Measurements from ENCODE around the gene LRRC3B.

Gene LRRC3B

GRCh38 chr3:26634601-26635000 is 12.0 kb downstream of the LRRC3B start:
- TF ChIP-seq, protein P1, sequence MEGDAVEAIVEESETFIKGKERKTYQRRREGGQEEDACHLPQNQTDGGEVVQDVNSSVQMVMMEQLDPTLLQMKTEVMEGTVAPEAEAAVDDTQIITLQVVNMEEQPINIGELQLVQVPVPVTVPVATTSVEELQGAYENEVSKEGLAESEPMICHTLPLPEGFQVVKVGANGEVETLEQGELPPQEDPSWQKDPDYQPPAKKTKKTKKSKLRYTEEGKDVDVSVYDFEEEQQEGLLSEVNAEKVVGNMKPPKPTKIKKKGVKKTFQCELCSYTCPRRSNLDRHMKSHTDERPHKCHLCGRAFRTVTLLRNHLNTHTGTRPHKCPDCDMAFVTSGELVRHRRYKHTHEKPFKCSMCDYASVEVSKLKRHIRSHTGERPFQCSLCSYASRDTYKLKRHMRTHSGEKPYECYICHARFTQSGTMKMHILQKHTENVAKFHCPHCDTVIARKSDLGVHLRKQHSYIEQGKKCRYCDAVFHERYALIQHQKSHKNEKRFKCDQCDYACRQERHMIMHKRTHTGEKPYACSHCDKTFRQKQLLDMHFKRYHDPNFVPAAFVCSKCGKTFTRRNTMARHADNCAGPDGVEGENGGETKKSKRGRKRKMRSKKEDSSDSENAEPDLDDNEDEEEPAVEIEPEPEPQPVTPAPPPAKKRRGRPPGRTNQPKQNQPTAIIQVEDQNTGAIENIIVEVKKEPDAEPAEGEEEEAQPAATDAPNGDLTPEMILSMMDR (IDR thresholded peaks at IDR 0.05; ENCODE audit: extremely low read depth, missing control alignments), result no peak

GRCh38 chr3:26636096-26636727 is 13.6 kb downstream of the LRRC3B start:
- TF ChIP-seq, protein P1 (IDR thresholded peaks at IDR 0.05; ENCODE audit: extremely low read depth, missing control alignments), result no peak
- no peak for DNase-seq (ENCODE audit: low spot score)

More at GRCh38 chr3:26634601-26635000, 12.0 kb downstream of the LRRC3B start:
- DNase-seq (ENCODE audit: low spot score), result no peak

DNA sequence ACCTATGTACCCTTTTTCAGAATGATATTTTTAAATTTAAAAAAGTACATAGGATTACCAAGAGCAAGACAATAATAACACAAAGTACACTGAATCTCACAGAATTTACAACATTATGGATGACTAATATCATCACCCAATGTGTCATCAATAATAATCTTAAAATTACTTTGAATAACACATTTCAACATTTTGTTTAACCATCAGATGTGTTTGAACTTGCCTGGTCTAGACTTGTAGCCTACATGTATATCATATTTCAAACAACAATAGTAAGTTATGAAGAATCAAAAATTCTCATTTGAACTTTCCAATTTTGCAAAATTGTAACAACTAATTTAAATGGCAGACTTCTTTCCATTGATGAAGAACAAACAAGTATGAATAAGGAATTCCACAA is 15.1 kb downstream of the LRRC3B start:
- no peak for DNase-seq (ENCODE audit: low spot score)

GRCh38 chr3:26638113-26638512 is 15.5 kb downstream of the LRRC3B start:
- no peak for DNase-seq (ENCODE audit: low spot score)
- TF ChIP-seq, protein P1 (IDR thresholded peaks at IDR 0.05; ENCODE audit: extremely low read depth, missing control alignments), result no peak

More for the DNA sequence above, 15.1 kb downstream of the LRRC3B start:
- TF ChIP-seq, protein P1 (IDR thresholded peaks at IDR 0.05; ENCODE audit: extremely low read depth, missing control alignments), result no peak

DNA sequence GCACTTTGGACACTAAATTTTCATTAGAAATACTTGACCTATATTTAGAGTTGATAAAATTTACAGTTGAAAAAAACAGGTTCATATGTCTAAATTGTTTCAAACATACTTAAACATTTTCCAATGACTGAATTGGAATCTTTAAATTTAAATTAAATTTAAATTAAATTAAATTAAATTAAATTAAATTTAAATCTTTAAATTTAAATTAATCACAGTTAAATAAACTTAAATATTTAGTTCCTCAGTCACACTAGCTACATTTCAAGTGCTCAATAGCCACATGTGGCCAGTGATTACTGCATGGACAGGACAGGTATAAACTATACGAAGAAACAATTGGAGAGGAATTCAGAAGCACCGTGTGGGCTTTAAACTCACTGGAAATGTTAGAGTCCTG is 16.8 kb downstream of the LRRC3B start:
- TF ChIP-seq, protein P1 (IDR thresholded peaks at IDR 0.05; ENCODE audit: extremely low read depth, missing control alignments), result no peak
- no peak for DNase-seq (ENCODE audit: low spot score)

GRCh38 chr3:26647078-26647477 is 24.5 kb downstream of the LRRC3B start:
- no peak for DNase-seq (ENCODE audit: low spot score)
- TF ChIP-seq, protein P1 (IDR thresholded peaks at IDR 0.05; ENCODE audit: extremely low read depth, missing control alignments), result no peak

- DNase-seq (ENCODE audit: low spot score), result no peak
- TF ChIP-seq, protein P1 (IDR thresholded peaks at IDR 0.05; ENCODE audit: extremely low read depth, missing control alignments), result no peak
These were observed 25.9 kb downstream of the LRRC3B start for GRCh38 chr3:26648461-26648860.

All from GM20000 (cell line).